Fibroblast of skin of abdomen (primary cell): ENCODE results near the gene SLC35F3.

Experiments used
- DNase-seq: peaks from one replicate; pipeline ENCODE4 v3.0.0-alpha.2; 2013

SLC35F3 gene

DNA sequence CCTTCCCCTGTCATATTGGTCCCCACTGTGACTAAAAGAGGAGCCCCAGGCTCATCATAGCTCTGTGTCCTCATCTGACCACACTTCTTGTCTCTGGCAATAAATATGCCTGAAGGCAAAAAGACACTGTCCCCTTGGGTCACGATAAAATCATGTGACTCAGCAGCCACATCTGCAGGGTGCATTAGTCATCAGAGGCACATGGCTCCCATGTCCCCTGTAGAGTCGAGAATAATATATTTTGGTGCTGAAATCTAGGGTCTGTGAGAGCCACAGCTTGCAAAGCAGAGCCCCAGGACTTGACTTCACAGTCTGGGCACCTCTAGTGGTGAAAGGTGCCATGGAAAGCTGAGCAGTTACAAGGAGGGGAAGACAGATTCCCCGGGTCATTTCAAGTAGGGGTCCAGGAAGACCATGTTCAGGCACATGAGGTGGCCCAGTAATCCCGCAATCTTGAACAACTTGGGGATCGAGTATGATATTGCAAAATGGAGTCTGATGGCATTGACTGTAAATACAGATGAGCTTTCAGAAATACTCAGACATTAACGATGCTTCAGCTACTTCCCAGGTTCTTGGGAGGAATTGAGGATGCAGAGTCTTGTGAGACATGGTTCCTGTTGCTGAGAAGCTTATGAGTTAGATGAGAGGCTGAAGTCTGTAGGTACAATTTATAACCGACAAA is 68.6 kb downstream of the SLC35F3 start:
- no peak for DNase-seq

DNA sequence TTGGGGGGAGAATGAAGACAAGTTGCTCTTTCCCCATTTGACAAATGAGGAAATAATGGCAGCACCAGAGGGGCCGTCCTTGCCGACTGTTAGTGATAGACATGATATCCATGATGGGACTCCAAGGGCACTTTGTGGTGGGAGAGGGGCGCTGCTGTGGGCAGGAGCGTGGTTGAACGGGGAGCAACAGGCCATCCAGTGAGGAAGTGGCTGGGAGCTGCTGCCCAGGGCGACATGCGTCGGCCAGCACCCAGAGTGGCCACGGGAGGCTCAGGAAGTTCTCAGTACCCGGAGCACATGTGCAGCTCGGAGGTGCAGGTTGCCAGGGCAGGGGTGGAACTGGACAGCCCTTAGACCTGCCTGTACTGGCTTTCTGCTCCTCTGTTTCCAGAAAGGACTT is 71.0 kb downstream of the SLC35F3 start:
- DNase-seq = no peak

DNA sequence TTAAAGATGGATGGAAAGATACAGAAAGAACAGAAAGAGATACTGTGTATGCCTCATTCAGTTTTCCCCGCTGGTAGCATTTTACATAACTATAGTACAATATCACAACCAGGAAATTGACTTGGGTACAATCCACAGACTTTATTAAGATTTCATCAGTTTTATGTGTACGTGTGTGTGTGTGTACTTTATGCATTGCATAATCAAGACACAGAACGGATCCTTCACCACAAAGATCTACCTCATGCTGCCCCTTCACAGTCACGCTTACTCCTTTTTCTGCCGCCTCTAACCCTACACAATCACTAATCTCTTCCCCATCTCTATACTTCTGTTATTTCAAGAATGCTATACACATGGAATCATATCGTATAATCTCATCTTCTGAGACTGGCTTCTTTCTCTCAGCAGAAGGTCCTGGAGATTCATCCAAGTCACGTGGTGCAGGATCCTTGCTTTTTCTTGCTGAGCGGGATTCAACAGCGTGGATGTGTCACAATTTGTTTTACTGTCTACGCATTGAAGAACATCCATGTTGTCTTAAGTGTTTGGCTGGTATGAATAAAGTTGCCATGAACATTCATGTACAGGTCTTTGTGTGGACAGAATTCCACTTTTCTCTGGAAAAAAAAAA is 76.7 kb downstream of the SLC35F3 start:
- DNase-seq = no peak

DNA sequence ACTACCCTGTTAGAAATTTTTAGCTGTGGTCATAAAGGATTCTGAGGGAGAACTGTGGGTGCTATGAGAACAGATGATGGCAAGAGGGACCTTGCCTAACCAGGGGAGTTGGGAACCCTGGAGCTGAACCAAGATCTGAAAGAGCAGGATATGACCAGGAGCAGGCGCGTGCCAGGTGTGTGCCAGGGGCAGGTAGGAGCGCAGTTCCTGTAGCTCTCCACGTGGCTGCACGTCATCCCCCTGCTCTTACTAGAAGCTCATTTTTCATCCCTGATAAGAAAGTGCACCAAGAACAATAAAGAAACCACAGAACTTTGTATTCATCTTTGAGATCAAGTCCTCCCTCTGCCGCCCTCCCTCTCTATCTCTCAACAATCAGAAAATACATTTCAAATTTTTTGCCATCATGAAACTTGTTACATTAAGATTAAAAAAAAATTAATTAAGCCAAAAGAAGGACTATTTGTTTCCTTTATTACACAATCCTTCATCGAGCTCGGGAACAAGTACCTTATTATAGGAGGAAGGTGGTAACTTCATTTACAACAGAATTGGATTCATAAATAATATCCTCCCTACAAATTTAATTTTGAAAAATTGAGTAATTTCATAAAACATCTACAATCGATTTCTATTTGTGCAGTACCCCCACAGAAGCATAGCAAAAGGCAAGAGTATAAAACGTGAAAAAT is 78.5 kb downstream of the SLC35F3 start:
- no peak for DNase-seq

DNA sequence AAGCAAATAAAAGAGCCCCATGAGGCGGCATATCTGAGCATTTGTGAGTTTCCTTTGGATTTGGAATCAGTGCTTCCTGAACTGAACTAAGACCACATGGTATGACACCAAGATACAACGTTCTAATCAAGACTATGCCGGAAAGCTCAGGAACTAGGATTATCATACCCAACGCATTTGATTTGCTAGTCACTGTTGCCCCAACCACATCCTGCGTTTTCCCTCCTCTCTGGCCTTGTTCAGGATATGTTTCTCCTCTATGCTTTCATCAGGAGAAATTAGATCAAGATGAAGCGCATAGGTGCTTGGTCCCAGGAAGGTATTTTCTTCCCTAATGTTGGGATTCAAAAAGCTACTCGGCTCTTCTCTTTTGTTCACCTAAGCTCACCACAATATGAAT is 79.3 kb downstream of the SLC35F3 start:
- DNase-seq = no peak

DNA sequence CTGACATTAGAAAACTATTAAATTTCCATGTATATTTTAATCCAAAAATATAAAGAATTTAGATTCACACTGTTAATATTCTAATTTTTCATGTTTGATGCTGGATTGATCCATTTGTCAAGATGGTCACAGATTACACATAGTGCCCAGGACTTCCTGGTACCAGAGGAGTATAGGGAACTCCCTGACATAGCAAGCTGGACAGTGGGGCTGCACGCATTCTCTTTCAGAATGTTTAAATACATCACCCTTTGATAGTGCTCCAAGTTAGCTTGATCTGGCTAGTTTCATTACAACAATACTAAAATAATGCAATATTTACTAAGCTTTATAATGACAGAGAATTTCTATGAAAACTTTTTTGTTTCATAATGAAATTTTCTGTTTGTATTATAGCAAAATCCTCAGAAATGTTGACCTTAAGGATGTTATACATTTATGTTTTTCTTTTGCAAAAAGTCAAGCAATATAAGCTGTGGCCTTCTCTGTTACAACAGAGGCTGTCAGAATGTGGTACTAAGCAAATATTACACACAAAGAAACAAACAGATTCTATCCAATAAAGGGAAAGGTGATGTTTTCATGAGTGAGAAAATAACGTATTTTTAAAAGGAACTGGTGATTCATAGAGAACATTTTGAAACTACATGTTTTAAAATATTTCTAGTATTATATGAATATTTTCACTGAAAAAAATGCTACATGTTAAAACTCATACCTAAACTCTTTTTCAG is 84.7 kb downstream of the SLC35F3 start:
- DNase-seq = no peak

DNA sequence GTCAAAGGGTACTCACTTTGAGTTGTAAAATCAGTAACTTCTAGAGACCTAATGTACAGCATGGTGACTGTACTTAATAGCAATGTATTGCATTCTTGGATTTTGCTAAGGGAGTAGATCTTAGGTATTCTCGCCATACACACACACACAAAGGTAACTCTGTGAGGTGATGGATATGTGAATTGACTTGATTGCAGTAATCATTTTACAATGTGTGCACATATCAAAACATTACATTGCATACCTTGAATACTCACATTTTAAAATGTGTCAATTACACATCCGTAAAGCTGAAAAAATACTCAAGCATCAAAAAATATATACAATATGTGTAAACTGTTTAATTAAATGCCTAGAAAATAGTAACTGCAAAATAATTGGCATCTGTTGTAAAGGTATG is 86.0 kb downstream of the SLC35F3 start:
- DNase-seq = no peak

DNA sequence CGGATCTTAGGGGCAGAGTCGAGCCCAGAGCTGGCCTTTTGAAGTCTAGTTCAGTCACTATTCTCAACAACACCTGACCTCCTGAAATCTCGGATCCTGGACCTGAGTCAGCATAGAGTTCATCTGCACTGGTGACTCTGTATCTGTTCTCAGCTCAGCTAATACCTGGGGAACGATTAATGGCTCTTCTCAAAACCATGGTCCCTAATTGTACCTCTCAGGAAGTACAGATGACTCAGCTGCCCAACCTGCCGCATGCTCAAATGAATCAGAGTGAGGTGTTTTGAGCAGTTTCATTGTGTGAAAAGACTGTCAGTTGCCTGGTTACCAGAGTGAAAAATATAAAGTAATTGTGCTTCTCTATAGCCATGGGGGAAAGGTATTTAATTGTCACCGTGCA is 89.2 kb downstream of the SLC35F3 start:
- no peak for DNase-seq

DNA sequence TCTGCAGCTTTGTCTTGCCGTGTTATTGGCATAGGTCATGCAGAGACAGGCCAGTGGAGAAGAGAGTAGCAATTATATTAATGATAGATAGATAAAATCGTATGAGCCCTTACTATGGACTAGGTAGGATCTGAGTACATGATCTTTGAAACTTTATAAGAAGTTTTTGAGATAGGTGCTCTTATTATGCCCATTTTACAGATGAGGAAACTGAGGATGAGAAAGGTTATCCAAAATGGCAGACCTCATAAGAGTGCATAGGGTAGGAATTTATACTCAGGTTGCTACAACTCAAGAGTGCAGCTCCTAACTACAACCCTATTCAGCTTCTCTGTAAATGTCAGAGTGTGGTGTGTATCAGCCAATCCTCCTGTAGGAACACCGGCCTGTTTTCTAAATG is 89.6 kb downstream of the SLC35F3 start:
- DNase-seq = no peak

DNA sequence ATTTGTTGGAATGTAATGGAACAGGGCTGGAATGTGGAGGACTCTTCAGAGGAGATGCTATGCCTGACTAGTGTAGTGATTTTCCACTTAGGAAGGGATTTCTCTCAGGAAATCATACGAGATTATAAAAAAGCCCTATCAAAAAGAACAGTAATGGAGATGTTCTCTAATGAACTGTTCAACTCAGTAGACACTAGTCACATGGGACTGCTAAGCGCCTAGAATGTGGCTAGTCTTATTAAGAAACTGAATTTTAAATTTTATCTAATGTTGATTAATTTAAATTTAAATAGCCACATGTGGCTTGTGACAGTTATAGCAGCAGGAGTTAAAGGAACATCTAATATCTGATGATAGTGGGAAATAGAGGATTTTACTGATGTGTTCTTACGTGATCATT is 94.0 kb downstream of the SLC35F3 start:
- no peak for DNase-seq

DNA sequence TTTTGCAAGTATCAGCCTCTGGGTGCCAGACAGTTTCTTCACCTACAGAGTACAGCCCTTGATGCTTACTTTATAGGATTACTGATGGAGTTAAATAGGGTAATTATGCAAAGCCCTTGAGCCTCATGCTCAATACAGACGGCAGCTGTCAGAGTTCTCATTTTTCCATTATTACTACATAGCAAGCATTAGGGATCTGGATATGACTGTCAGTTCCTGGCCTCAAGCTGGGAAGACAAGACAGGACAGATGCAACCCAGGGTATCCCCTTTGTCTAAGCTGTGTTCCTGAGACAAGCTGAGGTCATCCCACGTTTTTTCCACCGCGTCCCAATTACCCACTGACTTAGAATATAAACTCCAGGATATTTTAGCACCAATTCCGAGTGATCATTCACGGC is 94.4 kb downstream of the SLC35F3 start:
- no peak for DNase-seq

DNA sequence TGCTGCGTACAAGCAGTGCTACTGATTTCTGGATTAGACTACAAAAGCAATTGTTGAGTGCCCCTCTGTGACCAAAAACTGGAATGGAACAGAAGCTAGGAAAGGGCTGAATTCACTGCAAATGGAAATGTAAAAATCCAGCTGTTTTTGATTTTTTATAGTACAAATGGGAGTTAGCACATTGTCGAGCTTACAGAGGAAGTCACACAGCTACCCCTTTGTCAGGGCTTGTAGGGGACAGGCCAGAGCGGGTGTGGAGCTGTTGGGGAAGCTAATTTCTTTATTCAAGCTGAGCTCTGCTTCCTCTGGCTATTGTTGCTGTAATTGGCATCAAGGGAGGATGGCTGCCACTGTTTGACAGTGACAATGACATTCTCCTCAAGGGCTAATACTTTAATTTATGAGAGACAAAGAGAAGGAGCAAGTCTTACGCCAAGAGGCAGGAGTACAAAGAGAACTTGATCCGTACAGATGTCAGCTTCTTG is 96.1 kb downstream of the SLC35F3 start:
- DNase-seq = no peak

DNA sequence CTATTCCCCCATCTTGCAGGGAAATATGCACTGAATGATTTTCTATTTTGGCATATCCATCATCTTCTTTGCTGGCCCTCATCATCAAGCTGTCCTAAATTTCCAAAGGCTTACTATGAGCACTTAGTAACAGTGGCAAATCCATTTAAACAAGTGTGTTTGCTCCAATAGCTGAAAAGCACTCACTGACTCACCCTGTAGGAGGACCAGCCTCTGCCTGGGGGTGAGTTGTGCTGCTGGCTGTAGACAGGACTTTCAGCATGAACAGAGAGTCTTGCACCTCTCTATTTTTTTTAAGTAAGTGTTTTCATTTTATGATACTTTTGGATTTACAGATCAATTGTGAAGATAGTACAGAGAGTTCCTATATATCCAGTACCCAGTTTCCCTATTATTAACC is 97.3 kb downstream of the SLC35F3 start:
- DNase-seq = no peak

DNA sequence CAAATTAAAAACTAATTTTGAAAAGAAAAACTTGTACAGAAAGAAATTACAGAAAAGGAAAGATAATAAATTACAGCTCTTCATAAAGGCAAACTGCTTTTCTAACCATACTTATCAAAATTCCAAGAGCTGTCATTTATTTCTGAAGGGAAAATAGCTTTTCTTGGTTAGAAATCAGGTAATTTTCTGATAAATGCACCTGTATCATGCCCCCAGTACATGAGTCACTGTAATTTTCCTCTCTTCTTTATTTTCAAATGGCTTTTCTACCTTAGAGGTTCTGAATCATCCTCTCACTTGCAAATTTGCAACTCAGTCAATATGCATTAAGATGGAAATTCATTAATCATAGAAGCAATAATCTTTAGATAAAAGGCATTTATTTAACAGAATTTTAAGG is 100.1 kb downstream of the SLC35F3 start:
- DNase-seq = no peak

DNA sequence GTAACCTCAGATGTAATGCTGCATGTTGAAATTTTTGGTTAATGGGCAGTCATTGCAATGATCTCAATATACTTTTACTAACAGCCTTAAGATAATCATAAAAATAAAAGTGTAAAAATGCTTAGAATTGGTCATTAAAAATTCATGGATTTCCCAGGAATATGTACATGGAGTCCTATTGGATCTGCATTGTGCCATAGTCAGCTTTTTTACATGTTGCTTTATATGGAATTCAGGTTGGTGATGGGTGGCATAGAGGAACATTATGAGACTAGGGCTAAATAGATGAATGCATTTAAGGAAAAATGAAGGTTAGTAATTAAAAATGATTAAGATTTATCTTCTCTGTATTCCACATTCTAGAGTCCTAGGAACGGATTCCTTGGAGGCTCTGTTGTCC is 103.2 kb downstream of the SLC35F3 start:
- DNase-seq = no peak

DNA sequence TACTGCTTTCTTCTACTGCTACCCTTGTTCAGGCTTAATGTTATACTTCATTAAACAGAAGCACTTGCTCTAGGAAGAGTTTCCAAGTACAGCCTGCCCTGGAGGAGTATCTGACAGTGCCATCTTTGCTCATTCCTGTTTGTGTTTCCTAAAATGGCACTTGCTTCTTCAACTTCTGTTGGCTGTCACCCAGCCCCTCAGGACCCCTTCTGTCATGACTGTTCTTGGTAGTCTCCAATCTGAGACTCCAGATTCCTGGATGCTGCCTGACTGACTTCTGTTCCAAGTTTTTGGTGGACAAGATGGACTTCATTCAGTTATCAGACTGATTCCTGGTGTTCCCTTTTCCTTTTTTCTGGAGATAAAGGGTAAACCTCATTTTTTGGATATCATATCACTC is 104.1 kb downstream of the SLC35F3 start:
- DNase-seq = no peak

DNA sequence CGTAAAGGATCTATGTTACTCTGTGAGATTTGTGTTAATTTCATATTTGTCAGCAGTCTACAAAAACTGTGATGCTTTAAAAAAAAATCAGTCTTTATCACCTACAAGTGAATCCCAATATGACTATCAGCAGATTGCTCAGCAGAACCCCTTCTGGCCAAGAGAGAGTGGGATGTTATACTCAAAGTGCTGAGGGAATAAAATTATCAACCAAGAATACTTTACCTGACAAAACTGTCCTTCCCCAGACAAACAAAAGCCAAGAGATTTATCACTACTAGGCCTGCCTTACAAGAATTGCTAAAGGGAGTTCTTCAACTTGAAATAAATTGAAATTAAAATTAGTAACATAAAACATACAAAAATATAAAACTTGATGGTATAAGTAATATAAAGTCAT is 105.2 kb downstream of the SLC35F3 start:
- no peak for DNase-seq

DNA sequence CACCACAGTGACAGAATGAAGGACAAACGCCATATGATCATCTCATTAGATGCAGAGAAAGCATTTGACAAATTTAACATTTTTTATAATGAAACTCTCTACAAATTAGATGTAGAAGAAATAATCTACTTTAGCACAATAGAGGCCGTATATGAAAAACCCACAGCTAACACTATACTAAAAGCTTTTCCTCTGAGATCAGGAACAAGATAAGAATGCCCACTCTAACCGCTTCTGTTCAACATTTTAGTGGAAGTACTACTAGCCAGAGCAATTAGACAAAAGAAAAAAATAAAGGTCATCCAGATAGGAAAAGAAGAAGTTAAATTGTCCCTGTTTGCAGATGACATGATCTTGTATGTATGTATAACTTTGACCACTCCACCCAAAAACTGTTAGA is 109.7 kb downstream of the SLC35F3 start:
- no peak for DNase-seq

DNA sequence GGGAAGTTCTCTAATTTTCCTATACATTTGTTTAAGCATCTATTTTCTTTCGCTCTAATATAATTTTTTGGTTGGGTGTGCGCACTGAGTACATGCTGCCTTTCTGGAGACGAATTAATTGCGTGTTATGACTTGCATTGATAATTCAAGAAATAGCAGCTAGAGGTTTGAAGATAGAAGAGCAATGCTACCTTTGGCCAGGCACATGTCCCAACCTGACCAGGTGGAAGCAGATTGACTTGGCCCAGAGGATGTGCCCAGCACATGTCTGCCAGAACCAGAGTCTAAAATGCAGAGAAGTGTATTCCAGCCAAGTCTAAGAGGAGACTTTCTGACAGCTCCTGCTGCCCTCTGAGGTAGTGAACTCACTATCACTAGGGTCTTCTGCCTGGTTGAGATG is 114.3 kb downstream of the SLC35F3 start:
- no peak for DNase-seq

DNA sequence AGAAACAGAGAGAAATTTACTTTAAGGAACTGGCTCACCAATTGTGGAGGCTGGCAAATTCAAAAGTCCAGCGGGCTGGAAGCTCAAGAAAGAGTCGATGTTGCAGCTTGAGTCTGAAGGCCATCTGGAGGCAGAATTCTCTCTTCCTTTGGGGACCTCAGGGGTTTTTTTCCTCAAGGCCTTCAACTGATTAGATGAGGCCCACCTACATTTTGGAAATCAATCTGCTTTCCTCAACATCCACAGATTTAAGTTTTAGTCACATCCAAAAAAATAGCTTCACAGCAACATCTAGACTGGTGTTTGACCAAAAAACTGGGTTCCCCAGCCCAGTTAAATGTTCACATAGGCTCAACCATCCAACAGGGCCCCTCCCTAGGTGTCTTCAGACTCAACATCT is 114.9 kb downstream of the SLC35F3 start:
- DNase-seq = no peak

DNA sequence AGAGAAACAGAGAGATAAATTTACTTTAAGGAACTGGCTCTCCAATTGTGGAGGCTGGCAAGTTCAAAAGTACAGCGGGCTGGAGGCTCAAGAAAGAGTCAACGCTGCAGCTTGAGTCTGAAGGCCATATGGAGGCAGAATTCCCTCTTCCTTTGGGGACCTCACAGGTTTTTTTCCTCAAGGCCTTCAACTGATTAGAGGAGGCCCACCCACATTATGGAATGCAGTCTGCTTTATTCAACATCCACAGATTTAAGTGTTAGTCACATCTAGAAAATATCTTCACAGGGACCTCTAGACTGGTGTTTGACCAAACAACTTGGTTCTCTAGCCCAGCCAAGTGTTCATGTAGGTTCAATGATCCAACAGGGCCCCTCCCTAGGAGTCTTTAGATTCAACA is 117.8 kb downstream of the SLC35F3 start:
- no peak for DNase-seq

DNA sequence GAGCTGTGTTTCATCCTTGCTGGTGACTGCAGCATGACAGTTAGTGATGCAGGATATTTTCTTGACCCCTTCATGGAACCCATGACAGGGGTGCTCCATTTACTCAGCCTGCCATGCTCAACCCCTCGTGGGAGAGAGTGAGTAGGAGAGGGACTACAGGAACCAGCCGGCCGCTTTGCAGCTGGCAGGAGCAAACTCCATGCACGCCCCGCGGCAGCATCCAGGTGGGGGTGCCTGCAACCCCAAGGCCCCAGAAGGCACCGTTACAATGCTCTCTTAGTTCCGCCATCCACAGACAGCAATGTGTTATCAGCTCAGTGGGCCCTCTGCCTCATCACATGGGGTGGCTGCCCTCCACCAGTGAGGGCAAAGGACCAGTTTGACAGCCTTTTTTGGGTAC is 135.1 kb downstream of the SLC35F3 start:
- no peak for DNase-seq
